GM11168 (cell line): ENCODE data around the gene REELD1.

Experiments
- in situ Hi-C: fragments of 300-500 bp; cut with MboI; formaldehyde crosslinking; loops from one replicate; pipeline ENCODE4 v1.12.0; 2022; ENCODE audit warnings: low sequenced_read_pairs; ENCODE audit not compliant: unreplicated experiment

The REELD1 gene

GRCh38 chr4:146214238-146214637, at the start of gene REELD1:
REELD1 (plus strand) TSS chr4:146214538; CDS start chr4:146216953, 2,415 bp downstream.
- in situ Hi-C loops = no loop called here

GRCh38 chr4:146165221-146165620, 49.1 kb upstream of the REELD1 start:
- in situ Hi-C loops = no loop called here

- in situ Hi-C loops = no loop called here
Observed at GRCh38 chr4:146165840-146166239, 48.5 kb upstream of the REELD1 start.

GRCh38 chr4:146170149-146170548, 44.2 kb upstream of the REELD1 start:
- in situ Hi-C loops = no loop called here

- in situ Hi-C loops = no loop called here
Observed at GRCh38 chr4:146175541-146176453, 38.5 kb upstream of the REELD1 start, which contains the start of gene LSM6. LSM6 (plus strand) TSS chr4:146175718; CDS start chr4:146182922, 7,204 bp downstream.

GRCh38 chr4:146176891-146177290, 37.4 kb upstream of the REELD1 start:
- in situ Hi-C loops = no loop called here

GRCh38 chr4:146178126-146178525, 36.2 kb upstream of the REELD1 start:
- in situ Hi-C loops = no loop called here

GRCh38 chr4:146179784-146180370, 34.5 kb upstream of the REELD1 start:
- in situ Hi-C loops = no loop called here

GRCh38 chr4:146182443-146182842, 31.9 kb upstream of the REELD1 start:
- in situ Hi-C loops = no loop called here

GRCh38 chr4:146183209-146183608, 31.1 kb upstream of the REELD1 start:
- in situ Hi-C loops = no loop called here

GRCh38 chr4:146186041-146186440, 28.3 kb upstream of the REELD1 start:
- in situ Hi-C loops = no loop called here

GRCh38 chr4:146186596-146186995, 27.7 kb upstream of the REELD1 start:
- in situ Hi-C loops = no loop called here

- in situ Hi-C loops = no loop called here
Observed at GRCh38 chr4:146190456-146190855, 23.9 kb upstream of the REELD1 start.

GRCh38 chr4:146191766-146192458, 22.4 kb upstream of the REELD1 start:
- in situ Hi-C loops = no loop called here

- in situ Hi-C loops = no loop called here
Observed at GRCh38 chr4:146193628-146194027, 20.7 kb upstream of the REELD1 start.

- in situ Hi-C loops = no loop called here
Observed at GRCh38 chr4:146194212-146194611, 20.1 kb upstream of the REELD1 start.

- in situ Hi-C loops = no loop called here
Observed at GRCh38 chr4:146202665-146203064, 11.7 kb upstream of the REELD1 start.

- in situ Hi-C loops = no loop called here
Observed at GRCh38 chr4:146207410-146207809, 6.9 kb upstream of the REELD1 start.

- in situ Hi-C loops = no loop called here
Observed at GRCh38 chr4:146210890-146211289, 3.4 kb upstream of the REELD1 start.

GRCh38 chr4:146211440-146211839, 2.9 kb upstream of the REELD1 start:
- in situ Hi-C loops = no loop called here

- in situ Hi-C loops = no loop called here
Observed at GRCh38 chr4:146212781-146213180, 1.6 kb upstream of the REELD1 start.
